NOMO-1 treated with DMSO at 0.1 percent for 48 hours (cell line): Measurements from ENCODE around the gene ATOSB.

ENCODE experiments used
- DNase-seq: peaks from one replicate; lab custom pipeline; 2025; ENCODE audit not compliant: unreplicated experiment; lab: John Stamatoyannopoulos, UW

The ATOSB gene

DNA sequence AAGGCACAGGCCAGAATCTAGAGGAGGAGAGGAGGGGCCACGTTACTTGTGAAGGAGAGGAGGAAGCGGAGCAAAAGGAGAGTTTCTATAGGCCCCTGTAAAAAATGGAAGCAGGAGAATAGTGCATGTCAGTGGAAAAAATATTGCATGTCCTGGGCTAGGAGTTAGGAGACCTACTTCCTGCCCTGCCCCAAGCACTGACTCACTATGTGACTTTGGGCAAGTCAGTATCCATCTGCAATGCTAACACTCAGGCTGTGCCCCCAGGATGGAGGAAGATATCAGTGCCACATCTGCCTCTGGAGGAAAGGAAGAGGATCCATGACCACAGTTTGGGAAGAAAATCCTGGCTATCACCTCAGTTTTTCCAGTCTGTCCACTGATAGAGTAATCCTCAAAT is 26.2 kb downstream of the ATOSB start:
- no peak for DNase-seq

DNA sequence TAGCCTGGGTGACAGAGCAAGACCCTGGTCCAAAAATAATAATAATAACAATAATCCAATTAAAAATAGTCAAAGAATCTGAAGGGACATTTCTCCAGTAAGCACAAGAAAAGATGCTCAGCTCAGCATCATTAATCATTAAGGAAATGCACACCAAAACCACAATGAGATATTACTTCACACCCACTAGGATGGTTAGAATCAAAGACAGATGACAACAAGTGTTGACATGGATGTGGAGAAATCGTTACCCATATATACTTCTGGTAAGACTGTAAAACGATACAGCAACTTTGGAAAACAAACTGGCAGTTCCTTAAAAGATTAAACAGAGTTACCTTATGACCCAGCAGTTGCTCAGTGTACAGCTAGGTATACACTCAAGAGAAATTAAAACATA is 30.6 kb downstream of the ATOSB start:
- no peak for DNase-seq

- DNase-seq, result peak; percentile 97
Observed at GRCh38 chr9:35079426-35080341, 36.0 kb downstream of the ATOSB start, which contains the start of gene FANCG. Gene FANCG, minus strand, starts transcription at chr9:35079942. Its CDS starts 418 bp downstream, at chr9:35079524.

GRCh38 chr9:35079041-35079425 is 36.6 kb downstream of the ATOSB start:
- DNase-seq, result no peak

DNA sequence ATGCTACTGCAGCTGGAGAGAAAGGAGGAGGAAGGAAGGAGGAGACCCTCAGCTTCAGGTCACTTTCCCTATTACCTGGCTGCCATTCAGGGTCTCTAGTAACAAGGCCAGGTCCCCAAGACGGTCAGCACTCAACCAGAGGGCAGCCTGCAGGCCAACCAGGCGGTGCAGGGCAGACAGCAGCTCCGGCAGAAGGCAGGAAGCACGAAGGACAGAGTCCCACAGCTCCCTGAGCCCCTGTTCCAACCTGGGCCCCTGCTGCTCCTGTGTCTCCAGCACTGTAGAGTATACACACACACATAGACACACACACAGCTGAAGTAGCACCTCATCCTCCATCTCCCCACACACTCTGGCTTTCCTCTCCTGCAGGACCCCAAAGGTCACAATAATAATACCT is 37.6 kb downstream of the ATOSB start:
- DNase-seq, result no peak

DNA sequence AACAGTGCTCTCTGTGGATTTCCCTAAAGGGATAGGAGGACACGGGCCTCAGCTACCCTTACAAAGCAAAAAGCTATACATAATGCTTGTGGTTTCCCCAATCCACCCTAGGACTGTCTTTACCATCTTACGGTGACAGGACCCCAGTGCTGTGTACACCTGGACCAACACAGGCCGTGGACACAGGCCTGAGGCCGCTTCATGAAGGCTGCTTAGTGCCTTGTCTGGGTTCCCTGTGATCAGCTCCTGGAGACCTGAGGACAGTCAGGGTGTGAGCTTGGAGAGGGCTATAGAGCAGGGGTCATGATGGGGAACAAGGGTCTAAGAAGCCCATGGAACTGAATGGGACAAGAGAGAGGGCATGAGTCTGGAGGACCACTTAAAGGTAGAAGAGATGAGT is 38.8 kb downstream of the ATOSB start:
- DNase-seq, result no peak

GRCh38 chr9:35075358-35075757 is 40.3 kb downstream of the ATOSB start:
- DNase-seq, result no peak

DNA sequence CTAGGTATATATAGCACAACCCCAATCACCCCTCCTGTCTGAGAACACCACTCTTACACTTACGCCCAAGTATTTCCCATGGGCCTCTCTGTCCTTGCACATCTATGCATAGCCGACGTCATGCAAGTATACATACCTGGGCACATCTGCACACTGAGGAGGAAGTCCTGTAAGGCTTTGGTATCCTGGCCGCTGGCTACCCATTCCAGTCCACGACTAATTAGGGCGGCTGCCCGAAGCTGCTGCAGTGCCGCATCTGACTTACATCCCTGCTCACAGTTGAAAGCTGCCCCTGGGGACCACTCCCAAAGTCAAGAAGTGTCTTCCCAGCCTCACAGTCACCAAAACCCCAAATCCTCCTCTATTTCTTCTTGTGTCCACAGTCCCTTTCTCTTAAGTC is 40.9 kb downstream of the ATOSB start:
- no peak for DNase-seq

- no peak for DNase-seq
Observed at GRCh38 chr9:35074141-35074540, 41.5 kb downstream of the ATOSB start.

- DNase-seq, result no peak
Observed at GRCh38 chr9:35073279-35073612, 42.4 kb downstream of the ATOSB start.

GRCh38 chr9:35072461-35073278 is 43.0 kb downstream of the ATOSB start, which contains the start of gene VCP:
Gene VCP, minus strand, starts transcription at chr9:35072625. Its CDS starts 272 bp downstream, at chr9:35072353.
- DNase-seq, result peak; percentile 100

GRCh38 chr9:35071814-35072460 is 43.7 kb downstream of the ATOSB start:
- DNase-seq, result peak; percentile 83

DNA sequence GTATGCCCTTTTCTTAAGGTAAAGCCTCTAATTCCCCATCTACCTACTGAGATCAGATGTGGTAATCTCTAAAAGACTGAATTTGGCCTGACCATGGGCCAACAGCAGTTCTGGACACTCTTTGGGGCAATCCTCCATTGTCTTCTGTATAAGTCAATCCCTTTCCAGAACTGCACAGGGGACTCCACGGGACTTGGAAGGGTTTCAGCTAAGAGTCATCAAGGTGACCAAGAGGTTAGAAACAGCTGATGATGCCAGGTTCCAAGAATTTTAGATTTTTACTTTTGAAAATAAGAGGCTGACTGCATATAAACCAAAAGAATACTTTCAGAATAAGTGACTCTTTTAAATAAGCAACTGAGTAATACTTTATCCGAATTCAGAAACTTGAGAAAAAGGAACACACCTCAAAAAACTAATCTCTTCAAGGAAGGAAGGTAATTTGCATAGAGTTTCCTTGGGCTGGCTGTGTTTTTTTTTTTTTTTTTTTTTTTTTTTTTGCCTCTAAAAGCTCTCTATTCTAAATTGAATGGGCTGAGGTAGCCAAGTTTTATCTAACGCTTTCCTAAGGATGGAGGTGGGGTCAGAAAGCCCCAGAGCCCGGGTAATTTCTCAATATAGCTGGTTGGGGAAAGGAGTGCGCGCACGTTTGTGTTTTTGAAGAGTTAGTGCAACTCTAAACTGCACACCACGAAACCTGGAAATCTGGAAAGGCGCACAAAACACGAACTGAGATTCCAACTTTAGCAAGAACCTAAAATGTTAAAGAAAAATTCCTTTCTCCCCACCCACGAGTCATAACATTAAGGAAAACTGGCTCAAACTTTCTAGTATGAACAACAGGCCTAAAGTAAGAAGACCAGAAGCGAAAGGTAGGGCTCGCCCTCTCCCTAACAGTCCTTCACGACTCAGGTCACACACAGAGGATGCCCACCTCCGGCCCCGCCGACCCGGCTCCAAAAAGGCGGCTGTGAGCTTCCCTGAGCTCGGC is 44.5 kb downstream of the ATOSB start:
- peak; percentile 11 for DNase-seq

- DNase-seq, result no peak
Observed at GRCh38 chr9:35069020-35069419, 46.6 kb downstream of the ATOSB start.

DNA sequence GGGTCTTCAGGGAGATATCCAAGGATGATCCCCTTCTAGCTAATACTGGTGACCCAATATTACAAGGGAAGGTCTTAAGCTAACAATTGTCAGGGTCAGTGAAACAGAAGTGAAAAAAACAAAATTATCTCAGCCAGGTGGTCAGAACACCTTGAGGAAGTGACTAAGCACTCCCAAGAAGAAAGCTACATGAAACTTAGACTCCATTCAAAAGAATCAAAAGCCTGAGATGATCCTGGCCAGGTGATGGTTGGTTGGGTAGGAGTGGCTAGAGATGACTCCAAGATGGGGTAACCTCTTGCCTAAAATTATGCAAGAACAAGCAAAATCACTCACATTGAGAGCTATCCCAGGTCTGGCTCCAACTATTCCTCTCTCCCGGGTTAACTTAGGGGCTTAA is 48.6 kb downstream of the ATOSB start:
- DNase-seq, result no peak

DNA sequence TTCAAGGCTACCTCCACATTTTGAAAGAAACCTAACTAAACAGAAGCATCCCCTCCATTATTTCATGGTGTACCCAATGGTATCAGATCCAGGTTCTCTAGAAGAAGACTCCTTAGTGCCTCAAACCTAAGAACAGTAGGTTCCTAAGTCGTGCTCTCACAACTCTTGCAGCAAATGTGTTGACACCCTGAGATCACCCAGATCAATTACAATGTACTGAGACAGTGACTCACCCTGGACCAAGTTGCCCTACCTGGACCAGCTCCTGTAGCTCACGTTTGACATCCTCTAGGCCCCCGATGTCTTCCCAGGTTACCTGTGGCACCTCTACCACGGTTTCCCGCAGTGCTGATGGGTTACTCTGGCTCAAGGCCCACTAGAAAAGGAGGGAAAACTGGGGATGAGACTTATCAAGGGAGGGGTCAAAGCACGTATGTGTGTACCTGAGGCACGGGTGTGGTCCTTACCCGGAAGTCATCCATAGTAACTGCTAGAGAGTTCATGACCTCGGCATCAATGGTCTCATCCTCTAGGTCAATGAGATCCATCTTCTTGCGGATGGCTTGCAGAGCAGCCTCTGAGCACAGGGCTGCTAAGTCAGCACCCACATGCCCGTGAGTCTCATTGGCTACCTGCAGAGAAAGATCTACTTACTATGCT is 55.0 kb downstream of the ATOSB start:
- no peak for DNase-seq

DNA sequence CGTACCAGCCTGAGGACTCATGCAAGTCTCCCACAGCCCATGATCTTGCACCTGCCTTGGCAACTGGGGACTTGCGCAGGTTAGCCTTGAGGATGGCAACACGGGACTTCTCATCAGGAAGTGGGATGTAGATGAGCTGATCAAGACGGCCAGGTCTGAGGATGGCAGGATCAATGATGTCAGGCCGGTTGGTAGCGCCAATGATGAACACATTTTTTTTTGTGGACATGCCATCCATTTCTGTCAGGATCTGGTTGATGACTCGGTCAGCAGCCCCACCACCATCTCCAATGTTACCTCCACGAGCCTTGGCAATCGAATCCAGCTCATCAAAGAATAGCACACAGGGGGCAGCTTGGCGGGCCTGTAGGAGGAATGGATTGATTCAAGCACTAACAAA is 56.2 kb downstream of the ATOSB start:
- no peak for DNase-seq

DNA sequence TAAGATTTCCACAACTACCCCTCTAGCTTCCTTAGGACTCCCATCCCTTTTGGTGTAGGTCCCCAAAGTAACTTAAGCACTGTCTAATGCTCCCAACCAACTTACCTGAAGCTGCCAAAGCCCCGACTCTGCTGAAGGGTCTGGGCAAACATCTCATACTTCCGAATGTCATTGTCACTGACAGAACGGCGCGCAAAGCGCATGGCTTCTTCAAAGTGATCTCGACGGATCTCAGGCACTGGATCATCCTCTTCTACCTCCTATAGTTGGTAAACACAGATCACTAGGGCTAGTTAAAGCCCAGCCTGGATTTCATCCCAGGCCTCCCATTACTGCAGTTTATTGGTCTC is 58.4 kb downstream of the ATOSB start:
- DNase-seq, result no peak

DNA sequence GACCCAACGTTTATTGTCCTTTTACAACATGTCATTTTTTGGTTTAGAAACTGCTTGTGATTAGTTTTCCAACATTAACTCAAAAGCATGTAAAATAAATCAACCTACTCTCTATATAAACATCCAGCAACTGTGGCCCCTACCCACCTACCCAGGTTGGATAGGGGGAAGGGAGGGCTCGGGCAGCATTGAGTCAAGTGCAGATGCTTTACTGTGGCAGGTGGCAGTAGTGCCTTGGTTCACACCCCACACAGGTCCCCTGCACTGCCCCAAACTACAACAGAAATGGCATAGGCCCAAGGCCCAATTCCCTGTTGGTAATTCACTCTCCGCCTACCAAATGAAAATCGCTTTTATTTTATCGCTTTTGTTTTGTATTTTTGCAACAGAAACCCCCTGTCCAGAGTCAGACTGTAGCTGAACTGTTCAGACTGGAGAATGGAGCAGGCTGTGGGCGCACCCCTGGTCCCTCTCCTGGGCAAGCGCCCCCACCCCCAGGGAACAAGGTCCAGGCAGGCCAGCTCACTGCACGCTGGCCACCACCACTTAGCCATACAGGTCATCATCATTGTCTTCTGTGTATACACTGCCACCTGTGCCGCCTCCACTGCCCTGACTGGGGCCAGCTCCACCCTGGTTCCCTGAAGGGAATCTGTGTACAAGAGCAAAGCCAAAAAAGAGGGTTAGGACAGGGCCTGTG is 58.9 kb downstream of the ATOSB start:
- no peak for DNase-seq
